ENCODE data around the gene GIT1.

GRCh38 chr17:29610395-29610794 lies 20.9 kb upstream of the GIT1 start:
- TF ChIP-seq, protein P1, sequence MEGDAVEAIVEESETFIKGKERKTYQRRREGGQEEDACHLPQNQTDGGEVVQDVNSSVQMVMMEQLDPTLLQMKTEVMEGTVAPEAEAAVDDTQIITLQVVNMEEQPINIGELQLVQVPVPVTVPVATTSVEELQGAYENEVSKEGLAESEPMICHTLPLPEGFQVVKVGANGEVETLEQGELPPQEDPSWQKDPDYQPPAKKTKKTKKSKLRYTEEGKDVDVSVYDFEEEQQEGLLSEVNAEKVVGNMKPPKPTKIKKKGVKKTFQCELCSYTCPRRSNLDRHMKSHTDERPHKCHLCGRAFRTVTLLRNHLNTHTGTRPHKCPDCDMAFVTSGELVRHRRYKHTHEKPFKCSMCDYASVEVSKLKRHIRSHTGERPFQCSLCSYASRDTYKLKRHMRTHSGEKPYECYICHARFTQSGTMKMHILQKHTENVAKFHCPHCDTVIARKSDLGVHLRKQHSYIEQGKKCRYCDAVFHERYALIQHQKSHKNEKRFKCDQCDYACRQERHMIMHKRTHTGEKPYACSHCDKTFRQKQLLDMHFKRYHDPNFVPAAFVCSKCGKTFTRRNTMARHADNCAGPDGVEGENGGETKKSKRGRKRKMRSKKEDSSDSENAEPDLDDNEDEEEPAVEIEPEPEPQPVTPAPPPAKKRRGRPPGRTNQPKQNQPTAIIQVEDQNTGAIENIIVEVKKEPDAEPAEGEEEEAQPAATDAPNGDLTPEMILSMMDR (IDR thresholded peaks at IDR 0.05; ENCODE audit: poor library complexity, severe bottlenecking), result no peak
- no peak for TF ChIP-seq POLR2AphosphoS5 (IDR thresholded peaks at IDR 0.05)
- TF ChIP-seq EZH2 (IDR thresholded peaks at IDR 0.05; ENCODE audit: borderline replicate concordance, insufficient read depth, low read length, poor library complexity, severe bottlenecking), result no peak
- TF ChIP-seq EP300 (conservative IDR thresholded peaks at IDR 0.05; ENCODE audit: poor library complexity, severe bottlenecking), result no peak
- no peak for TF ChIP-seq SMC3 (conservative IDR thresholded peaks at IDR 0.05; ENCODE audit: poor library complexity)
- TF ChIP-seq TAF1 (IDR thresholded peaks at IDR 0.05; ENCODE audit: low read depth), result no peak
- TF ChIP-seq REST (IDR thresholded peaks at IDR 0.05; ENCODE audit: borderline replicate concordance), result no peak
- TF ChIP-seq MXI1 (conservative IDR thresholded peaks at IDR 0.05; ENCODE audit: poor library complexity, severe bottlenecking), result no peak

All from neural cell (in vitro differentiated cells).